Measurements from ENCODE around the gene CDH23. TPM values are rescaled to one million over a fixed set of nuclear protein-coding genes. Genes with fewer than 3 reads are reported as not detected.
A peak's percentile ranks its signal among the peaks of the same experiment; 100 is the strongest.

CDH23 gene
- total RNA-seq, 1 donor from 2014 or later, result not detected

DNA sequence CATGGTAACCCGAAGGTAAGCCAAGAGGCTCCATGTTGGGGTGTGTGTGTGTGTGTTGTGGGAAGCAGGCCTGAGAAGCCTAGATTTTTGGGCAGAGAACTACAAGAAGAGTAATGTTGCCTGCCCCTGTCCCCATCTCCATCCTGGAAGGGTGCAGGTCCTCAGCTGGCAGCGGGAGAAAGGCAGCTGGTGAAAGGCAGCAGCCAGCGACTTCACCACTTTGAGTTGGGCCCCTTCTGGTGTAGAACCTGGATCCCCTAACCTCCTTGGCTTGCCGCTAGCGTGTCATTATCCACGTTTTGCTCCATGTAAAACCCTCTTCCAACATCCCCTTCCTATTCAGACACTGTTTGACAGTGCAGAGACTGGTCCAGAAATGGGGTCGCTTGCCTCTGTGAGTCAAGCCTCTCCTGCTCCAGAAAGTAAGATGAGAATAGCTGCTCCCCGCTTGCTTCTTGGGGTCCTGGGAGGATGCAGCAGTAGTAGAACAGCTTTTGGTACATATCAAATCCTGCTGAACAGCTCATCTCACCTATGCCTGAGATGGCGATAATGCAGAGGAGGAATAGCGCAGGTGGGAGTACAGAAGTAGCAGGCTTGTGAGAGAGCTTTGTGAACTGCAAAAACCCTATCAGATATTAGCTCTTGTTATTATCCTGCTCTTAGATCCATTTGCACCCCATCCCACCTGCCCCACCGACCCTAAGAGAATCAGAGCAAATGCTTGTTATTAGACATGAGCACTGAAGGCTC, 22.1 kb upstream of the CDH23 start:
- Mint-ChIP-seq H3K4me1 (ENCODE audit: low read depth) (peaks cover 3% of the 10 kb centered on the region), H3K27ac (ENCODE audit: unreplicated experiment) (no peak overlapping the region), H3K9me3 (ENCODE audit: low read depth) (no peaks in the 10 kb centered on the region), H3K36me3 (ENCODE audit: low read depth) (no peaks in the 10 kb centered on the region), H3K27me3 (ENCODE audit: low read depth) (peaks cover 37% of the 10 kb centered on the region), H3K4me3 (ENCODE audit: unreplicated experiment) (no peak overlapping the region)
- TF ChIP-seq, protein P1, sequence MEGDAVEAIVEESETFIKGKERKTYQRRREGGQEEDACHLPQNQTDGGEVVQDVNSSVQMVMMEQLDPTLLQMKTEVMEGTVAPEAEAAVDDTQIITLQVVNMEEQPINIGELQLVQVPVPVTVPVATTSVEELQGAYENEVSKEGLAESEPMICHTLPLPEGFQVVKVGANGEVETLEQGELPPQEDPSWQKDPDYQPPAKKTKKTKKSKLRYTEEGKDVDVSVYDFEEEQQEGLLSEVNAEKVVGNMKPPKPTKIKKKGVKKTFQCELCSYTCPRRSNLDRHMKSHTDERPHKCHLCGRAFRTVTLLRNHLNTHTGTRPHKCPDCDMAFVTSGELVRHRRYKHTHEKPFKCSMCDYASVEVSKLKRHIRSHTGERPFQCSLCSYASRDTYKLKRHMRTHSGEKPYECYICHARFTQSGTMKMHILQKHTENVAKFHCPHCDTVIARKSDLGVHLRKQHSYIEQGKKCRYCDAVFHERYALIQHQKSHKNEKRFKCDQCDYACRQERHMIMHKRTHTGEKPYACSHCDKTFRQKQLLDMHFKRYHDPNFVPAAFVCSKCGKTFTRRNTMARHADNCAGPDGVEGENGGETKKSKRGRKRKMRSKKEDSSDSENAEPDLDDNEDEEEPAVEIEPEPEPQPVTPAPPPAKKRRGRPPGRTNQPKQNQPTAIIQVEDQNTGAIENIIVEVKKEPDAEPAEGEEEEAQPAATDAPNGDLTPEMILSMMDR (IDR thresholded peaks at IDR 0.05), result no peak
- DNase-seq (ENCODE audit: low spot score), result no peak

DNA sequence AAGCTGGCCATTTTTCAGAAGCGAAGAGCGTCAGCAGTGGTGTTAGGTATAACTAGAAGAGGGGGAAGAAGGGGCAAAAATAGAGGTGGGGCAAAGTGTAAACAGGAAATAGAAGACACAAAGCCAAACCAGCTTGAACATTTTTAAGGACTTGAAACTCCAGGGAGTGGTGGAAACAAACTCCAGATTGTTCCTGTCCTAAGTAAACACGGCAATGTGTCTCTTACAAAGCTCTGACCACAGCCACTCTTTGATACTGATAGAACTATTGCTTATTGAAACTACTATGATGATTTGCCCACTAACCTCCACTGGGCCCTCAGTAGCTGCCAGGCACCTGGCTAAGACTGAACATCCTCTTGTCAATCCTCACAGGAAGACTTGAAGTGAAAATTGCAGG, 20.8 kb upstream of the CDH23 start:
- Mint-ChIP-seq H3K36me3 (ENCODE audit: low read depth) (no peaks in the 10 kb centered on the region), H3K4me3 (ENCODE audit: unreplicated experiment) (no peak overlapping the region), H3K4me1 (ENCODE audit: low read depth) (peaks cover 3% of the 10 kb centered on the region), H3K27me3 (ENCODE audit: low read depth) (peaks cover 35% of the 10 kb centered on the region), H3K9me3 (ENCODE audit: low read depth) (no peaks in the 10 kb centered on the region), H3K27ac (ENCODE audit: unreplicated experiment) (no peak overlapping the region)
- DNase-seq (ENCODE audit: low spot score), result no peak
- TF ChIP-seq, protein P1 (IDR thresholded peaks at IDR 0.05), result no peak

DNA sequence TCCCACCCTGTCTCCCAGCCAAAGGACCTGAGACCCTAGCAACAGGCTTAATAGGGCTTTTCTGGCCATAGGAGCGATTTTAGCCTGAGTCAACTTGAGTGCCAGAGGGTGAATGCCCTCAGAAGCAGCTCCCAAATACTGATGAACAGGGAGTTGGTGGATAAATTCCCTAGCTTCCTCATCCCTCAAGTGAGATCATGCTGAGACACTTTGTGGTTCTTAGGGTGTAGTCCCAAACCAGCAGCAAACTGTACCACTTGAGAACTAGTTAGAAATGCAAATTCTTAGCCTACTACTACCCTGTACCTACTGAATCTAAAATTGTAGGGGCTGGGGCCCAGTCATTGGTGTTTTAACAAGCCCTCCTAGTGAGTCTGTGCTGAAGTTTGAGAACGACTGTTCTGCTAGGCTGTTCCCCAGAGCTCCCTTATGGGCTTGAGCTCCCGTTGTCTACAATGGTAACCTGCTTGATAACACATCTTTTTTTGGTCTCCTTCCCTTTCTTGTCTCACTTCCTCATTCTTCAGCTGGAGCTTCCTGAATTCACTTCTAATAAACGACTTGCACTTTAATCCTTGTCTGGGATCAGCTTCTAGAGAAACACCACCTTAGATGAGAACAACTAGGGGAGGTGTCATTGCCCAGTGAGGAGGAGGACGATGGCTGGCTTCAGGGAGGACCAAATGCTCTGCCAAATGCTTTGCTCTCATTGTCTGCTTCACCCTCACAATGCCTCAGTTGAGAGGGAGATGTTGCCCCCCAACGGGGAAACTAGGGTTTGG, 18.2 kb upstream of the CDH23 start:
- Mint-ChIP-seq H3K4me3 (ENCODE audit: unreplicated experiment) (no peak overlapping the region), H3K27me3 (ENCODE audit: low read depth) (peaks cover 12% of the 10 kb centered on the region), H3K27ac (ENCODE audit: unreplicated experiment) (no peak overlapping the region), H3K36me3 (ENCODE audit: low read depth) (no peaks in the 10 kb centered on the region), H3K9me3 (ENCODE audit: low read depth) (no peaks in the 10 kb centered on the region), H3K4me1 (ENCODE audit: low read depth) (peaks cover 3% of the 10 kb centered on the region)
- no peak for DNase-seq (ENCODE audit: low spot score)
- TF ChIP-seq, protein P1 (IDR thresholded peaks at IDR 0.05), result no peak

DNA sequence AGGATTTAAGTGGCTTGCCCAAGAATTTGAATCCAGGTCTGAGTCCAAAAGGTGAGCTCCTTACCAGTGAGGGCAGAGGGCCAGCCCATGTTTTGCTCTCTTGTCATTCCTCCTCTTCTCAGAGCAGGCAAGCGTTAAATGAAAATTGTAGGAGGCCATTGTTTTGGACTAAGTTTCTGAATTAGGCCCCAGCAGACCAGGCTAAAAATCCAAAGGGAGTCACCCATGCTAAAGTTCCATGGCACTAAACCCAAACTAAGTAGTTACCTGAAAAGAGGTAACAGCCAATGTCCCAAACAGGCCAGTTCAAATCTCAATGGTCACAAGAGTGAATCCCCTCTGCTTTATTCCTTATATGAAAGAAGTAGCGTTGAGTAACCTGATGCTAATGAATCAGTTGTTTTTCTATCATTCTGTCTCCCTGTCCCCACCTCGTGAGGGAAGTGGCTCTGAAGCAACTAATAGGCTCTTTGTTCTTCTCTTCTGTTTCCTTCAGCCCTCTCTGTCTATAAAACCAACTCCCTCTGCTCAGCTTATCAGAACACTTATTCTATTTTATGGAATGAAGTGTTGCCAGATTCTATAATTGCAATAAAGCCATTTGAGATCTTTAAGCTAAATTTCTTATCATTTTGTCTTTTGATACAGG, 17.5 kb upstream of the CDH23 start:
- no peak for DNase-seq (ENCODE audit: low spot score)
- Mint-ChIP-seq H3K4me1 (ENCODE audit: low read depth) (peaks cover 3% of the 10 kb centered on the region), H3K36me3 (ENCODE audit: low read depth) (no peaks in the 10 kb centered on the region), H3K9me3 (ENCODE audit: low read depth) (no peaks in the 10 kb centered on the region), H3K4me3 (ENCODE audit: unreplicated experiment) (no peak overlapping the region), H3K27me3 (ENCODE audit: low read depth) (peaks cover 5% of the 10 kb centered on the region), H3K27ac (ENCODE audit: unreplicated experiment) (no peak overlapping the region)
- TF ChIP-seq, protein P1 (IDR thresholded peaks at IDR 0.05), result no peak

DNA sequence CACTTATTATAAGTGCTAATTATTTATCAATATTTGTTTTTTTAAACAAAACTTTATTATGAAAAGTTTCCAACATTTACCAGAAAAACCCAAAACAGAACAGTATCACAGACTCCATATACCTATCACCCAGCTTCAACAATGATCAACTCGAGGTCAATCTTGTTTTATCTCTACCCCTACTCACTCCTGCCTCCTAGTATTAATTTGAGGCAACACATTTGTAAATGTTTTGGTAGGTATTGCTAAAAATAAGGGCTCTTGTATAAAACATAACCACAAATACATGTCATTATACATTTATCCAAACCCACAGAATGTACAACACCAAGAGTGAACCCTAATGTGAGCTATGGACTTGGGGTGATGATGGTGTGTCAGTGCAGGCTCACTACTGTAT, 15.9 kb upstream of the CDH23 start:
- H3K4me3 Mint-ChIP-seq (ENCODE audit: unreplicated experiment), result no peak overlapping the region
- no peak for DNase-seq (ENCODE audit: low spot score)
- TF ChIP-seq, protein P1 (IDR thresholded peaks at IDR 0.05), result peak; percentile 9
- no peaks in the 10 kb centered on the region for H3K9me3 Mint-ChIP-seq (ENCODE audit: low read depth)
- no peak overlapping the region for H3K27ac Mint-ChIP-seq (ENCODE audit: unreplicated experiment)
- peaks cover 3% of the 10 kb centered on the region for H3K4me1 Mint-ChIP-seq (ENCODE audit: low read depth)
- peaks cover 2% of the 10 kb centered on the region for H3K27me3 Mint-ChIP-seq (ENCODE audit: low read depth)
- no peaks in the 10 kb centered on the region for H3K36me3 Mint-ChIP-seq (ENCODE audit: low read depth)
